Left forelimb (tissue), 1 donor: ENCODE results near the gene RPL36A.

Source experiments
- DNase-seq: peaks from one replicate; pipeline ENCODE4 v3.0.0-alpha.2; 2018; ENCODE audit warnings: low spot score

The RPL36A gene

DNA sequence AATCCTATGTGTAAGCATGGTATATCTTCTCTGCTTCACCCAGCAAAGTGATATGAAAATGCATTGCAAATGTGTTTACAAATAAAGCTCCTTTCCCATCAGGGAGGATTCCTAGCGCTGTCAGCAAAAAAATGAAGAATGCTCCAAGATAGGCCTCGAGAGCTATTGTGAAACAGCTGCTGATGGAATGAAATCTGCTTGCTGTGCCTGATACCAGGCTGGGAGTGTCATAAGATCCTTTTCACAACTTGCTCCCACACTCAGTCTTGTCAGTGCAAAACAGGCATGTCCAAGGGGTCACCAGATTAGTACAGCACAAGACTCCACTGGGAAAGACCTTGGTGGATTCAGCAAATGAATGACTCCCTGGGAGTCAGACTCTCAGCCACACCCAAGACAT lies 51.3 kb downstream of the RPL36A start:
- no peak for DNase-seq
